Measurements from ENCODE around the gene FBXO31. TPM values are rescaled to one million over a fixed set of nuclear protein-coding genes. Genes with fewer than 3 reads are reported as not detected.

FBXO31 gene
- total and polyA plus RNA-seq, 9 of the 15 experiments (the other 6 are each of a cell fraction or from before 2014, with no cell fraction given): 0.18 to 33.3 (median 10.9) TPM

DNA sequence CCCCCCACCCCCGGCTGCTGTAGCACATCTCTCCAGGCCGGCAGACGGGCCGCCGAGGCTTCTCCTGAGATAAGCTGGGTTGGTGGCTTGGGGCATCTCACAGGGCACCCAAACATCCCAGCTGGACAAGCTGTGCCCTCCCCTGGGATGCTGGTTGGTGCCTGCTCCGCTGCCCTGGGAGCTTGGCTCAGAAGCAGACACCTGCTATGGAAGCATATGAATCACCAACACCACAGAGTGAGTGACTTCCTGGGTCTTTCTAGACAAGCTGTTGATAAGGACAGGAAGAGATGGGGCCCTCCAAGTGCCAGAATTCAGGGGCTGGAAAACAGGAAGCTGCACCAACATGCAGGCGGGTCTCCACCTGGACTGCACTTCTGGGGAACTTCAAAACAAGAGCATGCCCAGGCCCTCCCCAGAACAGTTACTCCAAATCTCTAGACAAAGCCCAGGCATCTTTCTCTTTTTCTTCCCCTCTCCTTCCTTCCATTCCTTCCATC lies 80.1 kb downstream of the FBXO31 start:
- Histone ChIP-seq H4K20me1 (replicated peaks; ENCODE audit: control insufficient read depth, insufficient read depth, low read length) (no peaks in the 10 kb centered on the region), H3K9me3 (replicated peaks; ENCODE audit: control insufficient read depth, insufficient read depth, low read depth, low read length) (peaks cover 1% of the 10 kb centered on the region; the same call in 1 of the 2 replicates), H3K4me2 (ENCODE audit: insufficient read depth, low read length) (peak overlapping the region; percentile 47), H3K9me1 (ENCODE audit: control insufficient read depth, insufficient read depth, low read length) (no peaks in the 10 kb centered on the region), H3K36me3 (ENCODE audit: control insufficient read depth, insufficient read depth, low read length) (peaks cover 17% of the 10 kb centered on the region; the same call in 1 of the 3 replicates), H3K79me2 (ENCODE audit: control insufficient read depth, insufficient read depth, low read length) (peaks cover 22% of the 10 kb centered on the region), H3K4me3 (no peak overlapping the region), H2AFZ (ENCODE audit: low read depth, low read length) (peak overlapping the region; percentile 37; the same call in 1 of the 2 replicates), H3K9ac (ENCODE audit: insufficient read depth in 1 of 2, low read depth in 2 of 2, low read length in 2 of 2) (peak overlapping the region; percentile 4 to 76; a peak in 3 of 4 replicates), H3K4me1 (replicated peaks in 1 of 2; ENCODE audit: control insufficient read depth in 2 of 2, insufficient read depth in 2 of 2, low read length in 2 of 2) (peaks cover 34 to 39% of the 10 kb centered on the region in 2 experiments), H3K27me3 (ENCODE audit: control insufficient read depth in 2 of 2, insufficient read depth in 2 of 2, low read length in 2 of 2) (no peaks in the 10 kb centered on the region), H3K27ac (ENCODE audit: extremely low read depth, low read depth, low read length) (peak overlapping the region; percentile 58)
- FAIRE-seq (peak; percentile 73), DNase-seq (ENCODE audit: extremely low read depth in 1 of 4, low spot score in 3 of 4) (peak; percentile 46 to 79 (median 64)), ATAC-seq (peak; percentile 57)
- 22% methylated on average over 7 of the region's 7 CpGs for WGBS (ENCODE audit: insufficient coverage, low coverage, missing lambda C conversion rate)
- CTCF ChIA-PET (ENCODE audit: low intra/inter-chr PET ratio): no interaction called here
- intact Hi-C loops (cut with micrococcal nuclease): no loop called here
- in situ Hi-C loops (cut with MboI): no loop called here
- no TSS peak for BruUV-seq (replicated peaks)
- POLR2A ChIA-PET: interaction anchor here (0.7 to 4.5 kb wide), 5 partner anchors 9 to 311 kb away, joined by 4 to 42 read pairs (median 4); partner anchors contain the start of gene C16orf95
- TF ChIP-seq KDM5B (IDR thresholded peaks at IDR 0.05; ENCODE audit: insufficient replicate concordance, low read depth, low read length) (peak; percentile 25), ZBTB7A (IDR thresholded peaks at IDR 0.05; ENCODE audit: borderline replicate concordance, control insufficient read depth, low read depth, low read length) (peak; percentile 60; the same call in 1 of the 2 replicates), TEAD4 (IDR thresholded peaks at IDR 0.05; ENCODE audit: low read length) (peak; percentile 27; the same call in 1 of the 2 replicates), TEAD4 (CRISPR knock-in tag; IDR thresholded peaks at IDR 0.05; ENCODE audit: borderline replicate concordance) (no peak), MEIS2 (IDR thresholded peaks at IDR 0.05; ENCODE audit: partially characterized antibody) (peak; percentile 64), EP300 (IDR thresholded peaks at IDR 0.05; ENCODE audit: low read length) (peak; percentile 72), ZNF639 (CRISPR knock-in tag; conservative IDR thresholded peaks at IDR 0.05 in 1 of 2, IDR thresholded peaks at IDR 0.05 in 1 of 2) (peak in 1 of 2 experiments; percentile 69; a peak in 2 of 4 replicates), TEAD1 (CRISPR knock-in tag; IDR thresholded peaks at IDR 0.05) (0 out of 4 replicates have a peak, but pooled peaks of 1 of the 2 experiments have one; percentile 37), TAF1 (IDR thresholded peaks at IDR 0.05; ENCODE audit: control insufficient read depth, extremely low read depth, insufficient read depth, low read length, severe bottlenecking) (no peak), ZNF655 (CRISPR knock-in tag; IDR thresholded peaks at IDR 0.05) (no peak), ZNF583 (CRISPR knock-in tag; IDR thresholded peaks at IDR 0.05) (peak; percentile 23; the same call in 1 of the 2 replicates), LCOR (CRISPR knock-in tag; IDR thresholded peaks at IDR 0.05) (0 out of 2 replicates have a peak, but pooled peaks have one; percentile 29), HCFC1 (IDR thresholded peaks at IDR 0.05; ENCODE audit: low read depth, low read length) (0 out of 2 replicates have a peak, but pooled peaks have one; percentile 30), PHF8 (IDR thresholded peaks at IDR 0.05; ENCODE audit: borderline replicate concordance, low read length) (peak; percentile 34; the same call in 1 of the 2 replicates), ARID1B (IDR thresholded peaks at IDR 0.05) (peak; percentile 58; the same call in 1 of the 2 replicates), RBFOX2 (IDR thresholded peaks at IDR 0.05; ENCODE audit: low read depth, low read length) (peak; percentile 54), GABPA (tag; conservative IDR thresholded peaks at IDR 0.05; ENCODE audit: low read depth) (peak; percentile 92)

All from K562 (cell line).